GM19193 (cell line): ENCODE measurements around the gene LGR5.
A peak's percentile ranks its signal among the peaks of the same experiment; 100 is the strongest.

Experiments used
- POLR2A ChIP-seq: IDR thresholded peaks from 4 replicates; pipeline ENCODE4 v1.6.1; 2011; ENCODE audit not compliant: insufficient read depth, insufficient read length; ENCODE audit errors: extremely low read depth

Gene LGR5

GRCh38 chr12:71582925-71583324, 143.3 kb downstream of the LGR5 start:
- no peak for TF ChIP-seq POLR2A

- TF ChIP-seq POLR2A = no peak
Measured at GRCh38 chr12:71584356-71584755, 144.8 kb downstream of the LGR5 start.

GRCh38 chr12:71585218-71585617, 145.6 kb downstream of the LGR5 start:
- TF ChIP-seq POLR2A = no peak

GRCh38 chr12:71587012-71587411, 147.4 kb downstream of the LGR5 start:
- TF ChIP-seq POLR2A = no peak

GRCh38 chr12:71589478-71589881, 149.9 kb downstream of the LGR5 start:
- no peak for TF ChIP-seq POLR2A

GRCh38 chr12:71591601-71592000, 152.0 kb downstream of the LGR5 start:
- TF ChIP-seq POLR2A = no peak

GRCh38 chr12:71592841-71593240, 153.2 kb downstream of the LGR5 start:
- TF ChIP-seq POLR2A = no peak

- TF ChIP-seq POLR2A = no peak
Measured at GRCh38 chr12:71594214-71594948, 154.8 kb downstream of the LGR5 start.

GRCh38 chr12:71599210-71599609, 159.6 kb downstream of the LGR5 start:
- TF ChIP-seq POLR2A = no peak

- TF ChIP-seq POLR2A = no peak
Measured at GRCh38 chr12:71601546-71601945, 161.9 kb downstream of the LGR5 start.

- TF ChIP-seq POLR2A = peak; percentile 23
Measured at GRCh38 chr12:71602761-71603577, 163.4 kb downstream of the LGR5 start.

- no peak for TF ChIP-seq POLR2A
Measured at GRCh38 chr12:71605039-71605438, 165.4 kb downstream of the LGR5 start.

GRCh38 chr12:71607494-71608330, 168.1 kb downstream of the LGR5 start:
- TF ChIP-seq POLR2A = no peak

- TF ChIP-seq POLR2A = no peak
Measured at GRCh38 chr12:71610031-71610795, 170.6 kb downstream of the LGR5 start.

GRCh38 chr12:71621938-71622337, 182.3 kb downstream of the LGR5 start:
- TF ChIP-seq POLR2A = no peak

- no peak for TF ChIP-seq POLR2A
Measured at GRCh38 chr12:71625476-71625875, 185.9 kb downstream of the LGR5 start.
